Fibroblast of villous mesenchyme (primary cell): ENCODE results near the gene YES1. TPM values are rescaled to one million over a fixed set of nuclear protein-coding genes. Genes with fewer than 3 reads are reported as not detected.

ENCODE experiments used
- DNase-seq: peaks from one replicate; pipeline ENCODE4 v3.0.0-alpha.2; 2010; ENCODE audit warnings: low read depth
- H3K4me3 ChIP-seq: 2 replicates; pipeline ENCODE4 v1.5.1; 2011; ENCODE audit warnings: low read depth, mild to moderate bottlenecking, low read length
- total RNA-seq: library from RNA; depleted of rRNA; stranded (reverse); fragments of >200 nt; gene quantifications from 2 replicates; pipeline ENCODE4 v1.2.3, GENCODE V29; 2012
- TF ChIP-seq, protein P1 (sequence below): IDR thresholded peaks from 2 replicates; pipeline ENCODE4 v1.5.1; 2012; ENCODE audit warnings: low read depth, mild to moderate bottlenecking, low read length; ENCODE audit not compliant: insufficient read depth

Gene YES1
- total RNA-seq, 1 donor = 87.7 TPM

- H3K4me3 ChIP-seq = no peak overlapping the region
- TF ChIP-seq, protein P1, sequence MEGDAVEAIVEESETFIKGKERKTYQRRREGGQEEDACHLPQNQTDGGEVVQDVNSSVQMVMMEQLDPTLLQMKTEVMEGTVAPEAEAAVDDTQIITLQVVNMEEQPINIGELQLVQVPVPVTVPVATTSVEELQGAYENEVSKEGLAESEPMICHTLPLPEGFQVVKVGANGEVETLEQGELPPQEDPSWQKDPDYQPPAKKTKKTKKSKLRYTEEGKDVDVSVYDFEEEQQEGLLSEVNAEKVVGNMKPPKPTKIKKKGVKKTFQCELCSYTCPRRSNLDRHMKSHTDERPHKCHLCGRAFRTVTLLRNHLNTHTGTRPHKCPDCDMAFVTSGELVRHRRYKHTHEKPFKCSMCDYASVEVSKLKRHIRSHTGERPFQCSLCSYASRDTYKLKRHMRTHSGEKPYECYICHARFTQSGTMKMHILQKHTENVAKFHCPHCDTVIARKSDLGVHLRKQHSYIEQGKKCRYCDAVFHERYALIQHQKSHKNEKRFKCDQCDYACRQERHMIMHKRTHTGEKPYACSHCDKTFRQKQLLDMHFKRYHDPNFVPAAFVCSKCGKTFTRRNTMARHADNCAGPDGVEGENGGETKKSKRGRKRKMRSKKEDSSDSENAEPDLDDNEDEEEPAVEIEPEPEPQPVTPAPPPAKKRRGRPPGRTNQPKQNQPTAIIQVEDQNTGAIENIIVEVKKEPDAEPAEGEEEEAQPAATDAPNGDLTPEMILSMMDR = no peak
- DNase-seq = no peak
Observed at GRCh38 chr18:680392-680791, 131.7 kb downstream of the YES1 start.

- no peak for DNase-seq
- H3K4me3 ChIP-seq = no peak overlapping the region
- TF ChIP-seq, protein P1 = no peak
Observed at GRCh38 chr18:679516-679915, 132.5 kb downstream of the YES1 start.

GRCh38 chr18:678482-679182 is 133.4 kb downstream of the YES1 start:
- no peak for DNase-seq
- TF ChIP-seq, protein P1 = no peak
- H3K4me3 ChIP-seq = no peak overlapping the region

DNA sequence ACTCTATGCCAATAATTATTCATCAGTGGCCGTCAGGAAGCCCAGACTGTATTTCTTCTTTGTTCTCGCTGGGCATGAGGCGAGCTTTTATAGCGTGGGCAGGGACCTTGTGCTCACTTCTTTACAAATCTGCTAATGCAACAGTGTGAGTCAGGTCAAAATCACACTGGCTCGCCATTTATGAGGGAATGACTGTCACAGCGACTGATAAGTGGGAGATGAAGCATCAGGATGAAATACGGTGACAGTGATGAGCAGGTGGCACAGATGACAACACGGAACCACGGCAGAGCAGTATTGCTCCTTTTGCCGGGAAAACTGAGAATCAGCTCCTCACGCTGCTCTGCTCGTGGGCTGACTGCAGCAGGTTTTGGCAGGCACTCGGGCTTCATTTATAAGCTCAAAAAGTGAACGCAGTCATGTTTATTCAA is 134.1 kb downstream of the YES1 start:
- TF ChIP-seq, protein P1 = no peak
- DNase-seq = no peak
- H3K4me3 ChIP-seq = no peak overlapping the region

DNA sequence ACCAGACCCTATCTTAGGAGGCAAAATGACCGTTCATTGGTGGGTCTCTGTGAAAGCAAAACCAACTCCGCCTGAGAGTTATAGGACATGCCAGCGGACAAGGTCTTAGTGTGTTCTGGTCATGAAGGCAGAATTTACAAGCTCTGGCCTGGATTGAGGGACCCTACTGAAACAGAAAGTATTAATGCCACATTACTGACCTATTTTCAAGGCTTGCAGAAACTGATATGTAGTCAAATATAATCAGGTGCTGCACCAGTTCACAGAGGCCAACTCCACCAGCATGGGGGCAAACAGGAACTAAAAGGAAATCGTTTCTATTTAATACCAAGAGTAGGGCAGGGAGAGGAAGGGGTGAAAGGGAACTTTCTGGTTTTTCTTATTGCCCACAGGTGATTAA is 134.9 kb downstream of the YES1 start:
- H3K4me3 ChIP-seq = no peak overlapping the region
- no peak for DNase-seq
- TF ChIP-seq, protein P1 = no peak

DNA sequence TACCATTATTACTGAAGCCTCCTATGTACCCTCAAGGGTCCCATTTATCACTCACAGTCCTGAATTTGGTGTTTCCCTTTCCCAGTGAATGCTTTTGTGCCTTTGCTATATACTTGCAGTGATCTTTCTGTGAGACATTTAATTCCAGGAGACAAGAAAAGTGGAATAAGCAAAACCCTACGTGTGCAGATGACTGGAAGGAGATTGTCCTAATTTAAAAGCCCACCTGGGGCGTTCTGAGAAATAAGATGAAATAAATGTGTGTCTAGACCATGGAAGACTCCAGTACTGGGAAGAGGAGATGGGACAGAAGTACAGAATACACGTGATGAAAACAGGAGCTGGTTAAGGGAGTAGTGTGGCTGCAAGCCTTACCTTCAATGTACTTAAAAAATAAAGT is 135.3 kb downstream of the YES1 start:
- TF ChIP-seq, protein P1 = no peak
- no peak overlapping the region for H3K4me3 ChIP-seq
- no peak for DNase-seq

- no peak for DNase-seq
- no peak overlapping the region for H3K4me3 ChIP-seq
- TF ChIP-seq, protein P1 = no peak
Observed at GRCh38 chr18:676069-676468, 136.0 kb downstream of the YES1 start.
